CD4-positive, alpha-beta T cell treated with Interleukin-4 for 1 hour (primary cell): Measurements from ENCODE around the gene PTPRG.

Experiments
- DNase-seq, 2 donors: peaks; one replicate each; pipeline ENCODE4 v3.0.0-alpha.2; 2020 to 2022

PTPRG gene

DNA sequence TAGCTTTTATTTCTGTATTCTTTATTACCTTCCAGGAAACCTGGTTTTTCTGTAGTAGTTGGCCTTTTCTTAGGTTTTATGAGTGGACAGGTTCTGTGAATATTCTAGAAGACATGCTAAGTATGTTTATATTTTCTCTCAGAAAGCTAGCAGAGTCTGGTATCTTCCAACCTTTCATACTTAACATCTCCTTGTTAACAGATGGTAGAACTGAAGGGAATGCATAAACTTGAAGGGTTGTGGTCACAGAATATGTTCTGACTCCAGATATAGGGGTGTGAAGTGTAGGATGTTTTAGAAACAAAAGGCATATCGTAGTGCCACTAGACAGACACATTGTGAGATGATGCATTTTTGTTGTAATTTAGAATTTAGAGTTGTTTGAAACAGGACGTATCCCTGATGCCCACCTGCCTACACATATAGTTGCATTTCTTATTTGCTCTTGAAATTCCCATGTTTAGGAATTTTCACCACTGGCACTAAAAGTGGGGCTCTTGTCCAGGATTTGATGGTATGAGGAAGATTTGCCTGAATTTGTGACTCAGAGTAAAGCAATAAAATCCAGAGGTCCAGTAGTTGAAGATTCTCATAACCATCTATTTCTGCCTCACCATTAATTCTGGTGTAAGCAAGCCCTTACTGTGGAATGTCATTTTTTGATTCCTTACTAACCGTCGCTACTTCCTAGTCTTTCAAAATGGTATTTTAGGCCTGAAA, 537.4 kb downstream of the PTPRG start:
- no peak for DNase-seq

DNA sequence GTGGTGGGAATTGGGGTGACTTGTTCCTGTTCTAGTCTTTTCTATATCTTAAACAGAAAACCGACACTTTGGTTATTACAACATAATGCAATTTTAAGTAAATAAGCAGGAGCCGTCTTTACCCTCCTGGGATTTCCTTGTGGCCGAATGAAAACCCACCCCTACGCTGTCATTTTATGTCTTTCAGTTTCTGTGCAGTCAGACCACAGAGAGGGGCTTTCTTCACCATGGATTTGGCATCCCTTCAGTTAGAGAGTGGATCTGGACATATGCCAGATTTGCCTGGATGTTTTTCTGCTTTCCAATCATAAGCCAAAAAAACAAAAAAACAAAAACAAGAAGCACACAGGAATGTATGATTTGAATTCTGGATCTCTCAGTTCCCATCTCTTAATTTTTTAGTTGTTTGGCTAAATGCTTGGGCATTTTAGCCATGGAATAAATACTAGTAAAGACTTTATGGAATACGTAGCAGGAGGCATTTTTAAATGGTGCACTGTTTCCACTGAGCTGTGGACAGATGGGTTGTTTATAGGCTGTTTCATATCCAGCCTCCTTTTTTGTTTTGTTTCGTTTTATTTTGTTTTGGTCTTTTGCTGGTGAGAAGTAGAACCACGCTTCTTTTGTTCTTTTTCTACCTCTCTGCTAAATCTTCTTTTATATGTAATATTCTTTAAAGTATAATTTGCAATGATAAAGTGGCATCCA, 539.1 kb downstream of the PTPRG start:
- DNase-seq, result no peak

DNA sequence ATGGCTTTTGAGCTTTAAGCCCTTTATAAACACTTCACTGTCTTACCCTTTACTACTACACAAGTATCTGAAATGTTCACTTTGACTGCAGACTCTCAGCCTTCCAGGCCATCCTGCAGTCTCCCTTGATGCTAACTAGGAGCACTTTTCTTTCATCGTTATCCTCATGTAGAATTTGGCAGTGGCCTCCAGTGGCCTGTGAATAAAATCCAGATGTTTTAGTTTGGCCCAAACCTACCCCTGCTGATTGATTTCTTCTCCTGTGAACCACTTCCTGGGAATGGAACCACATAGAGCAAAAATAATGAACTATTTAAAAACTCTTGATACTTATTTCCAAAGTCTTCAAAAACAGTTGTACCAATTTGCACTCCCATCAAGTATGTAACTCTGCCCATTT, 540.1 kb downstream of the PTPRG start:
- DNase-seq, result no peak

DNA sequence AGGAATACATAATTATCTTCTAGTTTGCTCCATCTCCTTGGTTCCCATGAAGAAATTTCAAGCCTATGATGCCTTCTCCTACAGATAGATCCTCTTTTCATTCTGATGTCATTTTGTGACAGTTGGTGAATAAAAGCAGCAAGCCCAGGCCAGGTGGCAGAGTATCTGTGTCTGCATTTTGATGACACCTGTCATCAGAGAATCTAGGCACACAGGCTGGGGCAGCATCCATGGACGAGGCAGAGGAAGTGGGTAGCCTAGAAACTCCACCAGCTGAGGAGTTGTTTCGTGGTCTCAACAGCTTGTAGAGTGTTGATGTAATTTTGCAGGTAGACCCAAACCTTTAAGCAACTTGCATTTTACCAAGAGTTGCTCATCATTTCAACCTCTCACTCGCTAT, 542.2 kb downstream of the PTPRG start:
- no peak for DNase-seq

DNA sequence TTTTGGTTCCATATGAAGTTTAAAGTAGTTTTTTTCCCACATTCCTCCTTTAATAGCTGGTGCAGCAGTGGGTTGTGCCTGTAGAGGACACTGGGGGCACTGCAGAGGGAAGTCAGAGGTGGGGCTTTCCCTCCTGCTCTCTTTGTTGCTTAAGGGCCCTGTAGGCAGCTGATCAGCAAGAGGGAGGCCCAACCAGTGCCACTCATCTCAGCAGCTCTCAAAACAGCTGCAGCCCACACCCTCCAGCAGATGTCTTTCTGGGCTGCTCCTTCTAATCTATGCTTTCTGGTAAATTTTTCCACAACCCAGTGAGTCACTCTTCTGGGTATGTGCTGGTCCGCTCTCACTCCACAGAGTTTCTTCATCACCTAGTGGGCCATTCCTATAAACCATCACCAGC, 548.2 kb downstream of the PTPRG start:
- DNase-seq, result no peak

DNA sequence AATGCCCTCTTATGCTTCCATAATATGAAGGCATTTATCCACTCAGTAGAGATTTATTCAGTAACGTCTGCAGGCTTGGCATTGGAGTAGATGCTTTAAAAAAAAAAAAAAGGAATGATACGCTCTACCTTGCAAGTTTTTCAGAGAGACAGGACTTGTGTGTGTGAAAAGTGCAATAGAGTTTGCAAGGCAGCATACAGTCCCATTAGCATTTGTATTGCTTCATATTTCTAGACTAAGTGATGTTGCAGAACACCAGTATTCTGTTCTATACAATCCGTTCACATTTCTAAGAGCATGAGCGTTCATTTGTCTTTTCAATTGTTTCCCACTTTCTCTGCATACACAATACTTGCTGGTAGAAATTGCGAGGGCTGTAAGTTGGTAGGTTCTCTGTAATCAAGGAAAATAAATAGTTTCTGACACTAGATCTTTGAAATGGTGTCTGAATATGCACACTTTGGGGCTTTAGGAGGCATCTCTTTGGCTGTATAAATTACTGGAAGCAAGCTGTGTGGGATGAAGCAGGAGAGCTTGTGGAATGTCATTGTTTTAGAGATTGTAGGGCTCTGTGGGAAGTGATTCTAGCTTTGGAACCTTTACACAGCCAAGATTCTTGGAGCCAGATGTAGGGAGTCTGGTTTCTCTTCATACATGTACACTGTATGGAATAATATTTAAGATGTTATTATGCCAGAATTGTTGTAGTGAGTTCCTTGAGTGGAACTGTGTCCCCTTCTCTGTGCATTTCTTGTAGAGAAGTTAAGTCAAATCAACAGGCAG, 549.3 kb downstream of the PTPRG start:
- DNase-seq, result no peak

DNA sequence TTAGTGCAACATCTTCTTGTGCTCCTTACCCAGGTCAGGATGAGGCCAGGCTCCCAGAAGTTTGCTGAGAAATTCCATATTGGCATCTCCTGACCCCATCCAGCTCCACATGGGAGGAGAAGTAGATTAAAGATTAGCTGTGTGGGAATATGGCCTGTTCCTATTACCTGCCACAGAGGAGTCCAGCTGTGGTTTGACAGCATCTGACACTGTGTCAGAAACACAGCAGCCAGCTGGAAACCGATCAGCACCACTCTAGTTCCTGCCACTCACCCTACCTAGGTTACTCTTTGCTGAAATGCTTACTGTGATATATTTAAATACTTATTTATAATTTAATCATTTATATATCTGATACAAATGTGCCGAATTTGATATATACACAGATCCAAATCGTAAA, 551.7 kb downstream of the PTPRG start:
- no peak for DNase-seq

DNA sequence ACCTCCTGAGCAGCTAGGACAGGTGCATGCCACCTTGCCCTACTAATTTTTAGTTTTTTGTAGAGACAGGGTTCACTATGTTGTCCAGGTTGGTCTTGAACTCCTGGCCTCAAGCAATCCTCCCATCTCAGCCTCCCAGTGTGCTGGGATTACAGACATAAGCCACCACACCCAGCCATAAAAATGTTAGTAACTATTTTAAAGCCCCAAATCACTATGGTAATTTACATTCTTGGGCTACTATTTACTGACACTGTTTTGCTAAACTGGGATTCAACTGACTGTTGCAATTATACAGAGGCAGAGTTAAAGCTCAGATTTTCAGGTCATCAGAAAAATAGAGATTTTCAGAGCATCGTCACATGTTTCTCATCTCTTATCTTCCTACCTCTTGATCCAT, 553.4 kb downstream of the PTPRG start:
- DNase-seq, result no peak

DNA sequence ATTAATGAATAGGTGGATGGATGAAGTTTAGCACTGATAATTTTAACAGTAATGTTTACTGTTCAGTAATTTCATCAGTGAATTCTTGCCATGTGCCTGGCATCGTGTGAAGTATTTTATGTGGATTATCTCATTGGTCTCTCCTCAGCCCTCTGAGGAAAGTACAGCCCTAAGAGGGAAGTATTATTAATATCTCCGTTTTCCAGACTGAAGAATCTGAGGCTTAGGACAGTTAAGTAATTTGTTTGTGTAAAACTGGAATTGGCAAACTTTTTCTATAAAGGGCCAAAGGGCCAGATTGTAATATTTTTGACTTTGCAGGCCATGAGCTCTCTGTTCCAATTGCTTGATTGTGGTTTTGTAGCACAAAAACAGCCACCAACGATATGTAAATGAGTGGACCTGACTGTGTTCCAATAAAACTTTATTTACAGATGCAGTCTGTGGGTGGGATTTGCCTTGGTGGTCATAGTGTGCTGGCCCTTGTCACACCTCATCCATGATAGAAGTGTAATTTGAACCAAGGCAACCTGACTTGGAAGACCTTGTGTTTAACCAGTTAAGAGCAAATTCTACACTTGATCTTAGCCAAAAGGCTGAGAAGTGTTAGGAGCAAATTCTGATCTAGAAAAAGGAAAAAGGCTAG, 556.7 kb downstream of the PTPRG start:
- no peak for DNase-seq

DNA sequence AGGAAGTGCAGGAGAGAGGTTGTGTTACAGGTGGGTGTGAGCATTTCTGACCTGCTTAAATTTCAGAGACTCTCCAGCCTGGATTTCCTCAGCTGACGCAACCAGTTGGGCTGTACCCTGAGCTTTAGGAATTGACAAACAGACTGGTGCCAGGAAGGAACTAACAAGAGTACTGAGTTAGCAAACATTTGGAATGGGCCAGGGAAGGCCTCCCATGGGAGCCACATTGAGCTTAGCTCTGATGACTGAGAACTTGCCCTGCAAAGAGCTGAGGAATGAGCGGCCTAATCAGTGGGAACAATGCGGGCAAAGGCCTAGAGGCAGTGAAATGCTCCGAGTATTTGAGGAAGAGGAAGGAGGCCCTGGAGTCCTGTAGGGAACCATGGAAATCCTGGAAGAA, 557.8 kb downstream of the PTPRG start:
- no peak for DNase-seq

DNA sequence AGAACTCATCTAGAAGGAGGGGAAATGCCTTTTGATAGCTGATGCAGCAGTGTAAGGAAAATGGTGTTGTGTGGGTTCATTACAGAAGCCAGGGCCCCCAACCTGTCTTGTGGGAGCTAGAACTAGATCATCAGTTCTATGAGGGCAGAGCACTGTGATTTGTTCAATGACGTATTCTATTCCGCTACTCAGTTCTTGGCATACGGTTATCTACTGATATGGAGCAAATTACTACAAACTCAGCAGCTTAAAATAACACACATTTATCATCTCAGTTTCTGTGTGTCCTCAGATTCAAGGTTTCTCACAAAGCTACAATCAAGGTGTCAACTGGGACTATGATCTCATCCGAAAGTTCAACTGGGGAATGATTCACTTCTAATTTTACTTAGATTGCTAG, 561.4 kb downstream of the PTPRG start:
- no peak for DNase-seq

DNA sequence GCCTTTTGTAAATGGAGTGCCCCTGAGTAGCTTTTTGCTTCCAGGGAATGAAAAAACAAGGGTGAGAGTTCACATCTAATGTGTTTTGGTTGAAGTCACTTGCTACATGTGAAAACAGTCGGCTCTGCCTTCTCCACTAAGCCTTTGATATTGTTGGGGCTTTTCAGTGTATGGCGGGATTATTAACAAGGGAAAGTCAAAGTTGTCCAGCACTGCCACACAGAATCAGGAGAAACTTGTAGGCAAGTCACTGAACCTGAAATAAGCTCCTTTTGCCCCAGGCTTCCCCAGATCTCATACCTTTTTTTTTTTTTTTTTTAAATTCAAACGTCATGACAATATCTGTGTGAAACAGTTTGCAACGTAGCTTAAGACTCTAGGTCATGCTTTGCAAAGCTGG, 564.0 kb downstream of the PTPRG start:
- no peak for DNase-seq

DNA sequence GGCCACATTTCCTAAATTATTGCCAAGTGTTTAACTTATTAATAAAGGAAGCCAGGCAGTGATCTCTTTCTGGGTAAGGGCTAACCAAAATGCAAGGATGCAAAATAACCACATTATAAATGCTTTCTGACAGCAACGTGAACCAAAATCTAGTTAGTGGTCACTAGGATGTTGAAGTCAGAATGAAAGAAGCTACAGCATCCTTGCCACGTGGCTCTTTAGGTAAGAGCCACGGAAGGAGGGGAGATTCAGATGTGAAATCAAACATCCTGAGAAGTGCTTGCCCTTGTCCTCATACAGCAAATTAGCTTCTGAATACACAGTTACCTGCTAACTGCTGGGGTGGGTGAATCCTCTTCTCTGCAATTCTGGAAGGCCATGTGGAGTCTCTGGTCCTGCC, 565.7 kb downstream of the PTPRG start:
- DNase-seq, result no peak

DNA sequence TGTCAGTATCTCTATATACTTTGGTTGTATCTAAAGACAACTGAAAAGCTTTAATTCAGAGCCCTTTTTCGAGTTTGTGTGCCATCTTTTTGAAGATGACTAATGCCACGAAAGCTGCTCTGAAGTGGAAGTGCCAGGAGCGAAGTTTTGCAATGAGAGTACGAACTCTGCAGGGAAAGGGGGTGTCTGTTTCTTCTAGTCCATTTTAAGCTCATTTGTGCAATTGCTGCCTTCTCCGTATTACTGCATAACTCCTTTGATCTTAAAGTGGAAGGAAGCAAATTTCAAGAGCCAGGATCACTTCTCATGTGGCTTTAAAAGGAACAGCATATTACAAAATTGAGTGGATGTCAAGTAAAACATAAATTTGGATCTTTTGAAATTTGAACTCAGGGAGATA, 566.7 kb downstream of the PTPRG start:
- DNase-seq, result no peak

DNA sequence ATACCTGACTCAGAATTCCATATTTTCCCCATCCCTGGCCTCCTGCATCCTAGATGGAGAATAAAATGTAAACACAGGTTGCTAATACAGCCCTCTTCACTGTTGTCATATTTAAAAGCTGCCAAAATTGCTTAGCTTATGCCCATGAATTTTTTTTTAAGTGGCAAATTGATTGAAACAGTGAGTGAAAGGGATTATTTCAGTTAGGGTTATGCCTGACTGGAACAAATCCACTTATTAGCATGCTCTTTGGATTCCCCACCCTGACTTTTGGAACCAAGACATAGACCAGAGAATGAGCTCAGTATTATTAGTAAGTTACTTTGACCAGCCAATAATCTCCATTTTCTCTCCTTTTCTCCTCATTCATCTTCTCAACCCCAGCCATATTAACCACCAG, 567.3 kb downstream of the PTPRG start:
- no peak for DNase-seq

DNA sequence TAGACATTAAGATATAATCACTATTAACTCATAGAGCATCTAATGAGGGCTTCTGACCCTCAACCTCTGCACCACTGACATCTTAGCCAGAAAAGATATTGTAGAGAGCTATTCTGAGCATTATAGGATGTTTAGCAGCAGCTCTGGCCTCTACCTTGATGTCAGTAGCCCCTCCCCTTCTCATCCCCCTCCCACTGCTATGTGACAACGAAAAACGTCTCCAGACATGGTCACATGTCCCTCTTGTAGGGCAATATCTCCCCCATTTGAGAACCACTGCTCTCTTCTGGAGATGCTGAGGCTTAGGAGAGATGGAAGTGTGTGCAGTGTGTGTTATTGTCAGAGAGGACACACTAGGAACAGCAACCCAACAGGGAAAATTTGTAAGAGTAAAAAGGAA, 569.7 kb downstream of the PTPRG start:
- no peak for DNase-seq

DNA sequence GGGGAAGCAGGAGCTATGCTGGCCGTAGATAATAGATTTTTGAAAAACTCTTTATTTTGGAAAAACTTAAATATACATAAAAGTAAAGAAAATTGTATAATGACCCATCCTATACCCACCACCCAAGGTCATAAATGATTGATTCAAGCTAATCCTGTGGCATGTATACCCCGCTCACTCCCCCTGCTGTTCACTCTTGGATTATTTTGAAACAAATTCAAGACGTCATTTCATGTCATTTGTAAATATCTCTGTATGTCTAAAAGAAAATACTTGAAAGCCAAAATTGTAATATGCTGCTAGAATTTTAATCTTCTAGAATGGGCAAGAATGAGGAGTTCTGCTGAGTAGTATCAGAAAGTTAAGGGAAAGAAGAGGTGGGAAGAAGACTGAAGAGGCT, 570.2 kb downstream of the PTPRG start:
- DNase-seq, result no peak

DNA sequence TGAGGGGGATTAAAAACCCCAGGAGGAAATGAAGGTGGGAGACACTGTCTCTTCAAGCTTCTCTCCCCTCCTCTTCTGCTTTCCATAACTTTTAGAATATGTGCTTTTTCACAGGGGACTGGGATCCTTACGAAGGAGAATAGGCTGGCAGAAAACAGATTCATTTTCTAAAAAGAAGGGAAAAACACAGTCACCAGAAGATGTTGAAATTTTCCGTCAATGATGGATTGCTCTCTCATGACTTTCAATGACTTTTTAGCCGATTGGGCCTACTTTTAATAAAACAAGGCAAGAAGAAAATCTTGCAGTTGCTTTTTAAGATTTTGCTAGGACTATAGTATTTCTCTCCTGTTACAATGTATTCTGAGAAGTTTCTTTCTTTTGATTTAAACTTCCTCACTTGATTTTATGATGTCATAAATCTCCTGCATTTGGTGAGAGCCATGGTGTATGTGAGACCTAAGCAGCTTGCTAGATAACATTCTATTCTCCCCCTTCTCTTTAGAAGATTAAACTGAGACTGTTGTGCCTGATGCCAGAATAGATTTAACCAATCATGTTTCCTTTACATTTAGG, 570.7 kb downstream of the PTPRG start:
- no peak for DNase-seq

DNA sequence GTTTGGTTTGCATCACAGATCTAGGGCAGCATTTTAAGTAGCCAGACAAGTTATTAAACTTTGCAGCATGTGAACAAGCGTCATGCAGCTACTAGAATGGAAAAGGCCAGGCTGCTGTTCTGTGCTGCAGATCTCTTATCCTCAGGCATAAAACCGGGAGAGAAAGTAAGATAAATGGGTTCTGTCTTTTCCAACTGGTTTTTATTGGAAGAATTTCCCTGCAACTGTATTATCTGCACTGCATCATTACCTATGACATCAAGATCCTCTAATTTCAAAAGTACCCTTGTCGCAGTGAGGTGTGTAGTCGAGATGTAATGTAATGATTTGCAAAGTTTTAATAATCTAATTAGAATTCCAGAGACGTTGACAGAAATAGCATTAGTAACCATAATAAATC, 571.6 kb downstream of the PTPRG start:
- DNase-seq, result no peak

DNA sequence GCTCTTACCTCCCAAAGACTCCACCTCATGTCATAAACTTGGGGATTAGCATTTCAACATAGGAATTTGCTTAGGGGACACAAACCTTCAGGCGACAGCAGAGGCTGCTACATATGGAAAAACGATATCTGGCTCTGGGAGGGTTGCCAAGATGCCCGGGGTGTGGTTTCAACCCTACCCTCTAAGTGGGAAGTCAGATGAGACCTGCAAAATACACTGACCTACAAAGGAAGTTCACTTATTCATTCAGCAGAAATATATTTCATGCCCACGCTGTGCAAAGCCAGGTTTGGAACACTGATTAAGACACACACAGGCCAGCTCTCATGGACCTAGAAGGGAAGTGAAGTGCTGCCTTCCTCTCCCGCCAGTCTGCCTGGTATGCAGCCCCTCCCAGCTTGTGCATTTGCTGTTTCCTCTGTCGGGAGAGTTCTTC, 572.7 kb downstream of the PTPRG start:
- no peak for DNase-seq

DNA sequence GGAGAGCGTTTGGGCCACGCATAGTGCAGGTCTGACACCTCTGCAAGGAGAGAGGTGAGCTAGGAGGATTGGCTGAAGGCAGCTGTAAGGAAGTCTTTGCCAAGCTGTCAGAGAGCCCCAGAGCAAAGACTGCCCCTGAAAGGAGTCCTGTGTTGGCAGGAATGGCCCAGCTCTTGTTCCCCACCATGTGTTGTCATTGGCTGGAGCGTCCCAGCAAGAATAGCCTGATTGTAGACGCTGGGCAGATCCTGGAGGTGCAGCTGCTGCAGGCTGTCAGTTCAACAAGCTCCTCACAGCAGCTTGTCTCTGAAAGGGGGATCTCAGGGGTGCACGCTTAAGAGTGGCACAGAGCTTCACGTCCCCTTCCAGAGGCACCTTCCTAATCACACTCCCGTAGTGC, 574.4 kb downstream of the PTPRG start:
- DNase-seq, result no peak

DNA sequence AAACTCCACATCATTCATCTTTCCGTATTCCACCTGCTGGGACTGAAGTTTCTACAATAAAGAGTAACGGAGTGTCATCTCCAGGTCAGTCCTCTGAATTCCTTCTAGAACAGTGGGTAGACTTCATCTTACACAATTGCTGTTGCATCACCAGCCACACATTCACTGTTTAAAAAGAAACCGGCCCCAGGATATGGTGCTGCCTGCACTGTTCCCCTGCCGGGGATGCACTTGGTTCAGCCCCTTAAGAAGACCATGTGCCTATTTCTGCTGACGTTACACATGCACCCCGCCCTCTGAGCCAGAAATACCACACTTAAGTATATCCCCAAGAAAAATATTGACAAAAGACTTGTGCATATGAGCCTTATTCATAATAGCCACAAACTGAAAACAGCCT, 578.6 kb downstream of the PTPRG start:
- DNase-seq, result no peak
